Measurements from ENCODE around the gene CPSF4. TPM values are rescaled to one million over a fixed set of nuclear protein-coding genes. Genes with fewer than 3 reads are reported as not detected.

Gene CPSF4
- total and polyA plus RNA-seq, 11 donors = 12.7 to 24.8 (median 16.4) TPM

DNA sequence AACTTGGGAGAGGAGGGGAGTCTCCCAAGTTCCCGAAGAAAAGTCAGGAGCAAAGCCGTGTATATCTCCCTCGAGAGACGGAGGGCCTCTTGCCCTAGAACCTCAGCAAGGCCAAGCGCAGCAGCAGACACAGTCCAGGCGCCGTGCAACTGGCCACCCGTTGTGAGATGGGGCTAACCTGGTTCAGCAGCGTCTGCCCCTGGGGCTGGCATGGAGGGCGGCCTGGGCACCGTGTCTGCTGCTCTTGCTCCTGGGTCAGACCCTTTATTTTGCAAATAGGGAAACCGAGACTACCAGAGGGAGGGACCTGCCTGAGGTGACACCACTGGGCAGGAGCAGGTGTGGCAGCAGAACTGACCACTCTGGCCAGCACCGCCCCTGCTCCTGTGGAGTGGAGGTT lies 13.8 kb downstream of the CPSF4 start:
- DNase-seq (no peak), ATAC-seq (peak in 3 of 4 donors; percentile 1 to 8 (median 5))
- H3K9me3 ChIP-seq = no peaks in the 10 kb centered on the region
- no peaks in the 10 kb centered on the region for H3K27me3 ChIP-seq
- H3K4me3 ChIP-seq = no peak overlapping the region
- H3K4me1 ChIP-seq = peaks cover 0 to 24% (median 8%) of the 10 kb centered on the region in 12 donors
- H3K27ac ChIP-seq = peak overlapping the region in 6 of 12 donors; percentile 25 to 64 (median 46)
- H3K36me3 ChIP-seq = peaks cover 4 to 100% (median 95%) of the 10 kb centered on the region in 9 donors
- WGBS, 4 donors = 70 to 91% (median 80%) methylated on average over 4 to 13 of the region's 13 CpGs
- TF ChIP-seq POLR2A (IDR thresholded peaks at IDR 0.05) = no peak
- TF ChIP-seq, protein P1, sequence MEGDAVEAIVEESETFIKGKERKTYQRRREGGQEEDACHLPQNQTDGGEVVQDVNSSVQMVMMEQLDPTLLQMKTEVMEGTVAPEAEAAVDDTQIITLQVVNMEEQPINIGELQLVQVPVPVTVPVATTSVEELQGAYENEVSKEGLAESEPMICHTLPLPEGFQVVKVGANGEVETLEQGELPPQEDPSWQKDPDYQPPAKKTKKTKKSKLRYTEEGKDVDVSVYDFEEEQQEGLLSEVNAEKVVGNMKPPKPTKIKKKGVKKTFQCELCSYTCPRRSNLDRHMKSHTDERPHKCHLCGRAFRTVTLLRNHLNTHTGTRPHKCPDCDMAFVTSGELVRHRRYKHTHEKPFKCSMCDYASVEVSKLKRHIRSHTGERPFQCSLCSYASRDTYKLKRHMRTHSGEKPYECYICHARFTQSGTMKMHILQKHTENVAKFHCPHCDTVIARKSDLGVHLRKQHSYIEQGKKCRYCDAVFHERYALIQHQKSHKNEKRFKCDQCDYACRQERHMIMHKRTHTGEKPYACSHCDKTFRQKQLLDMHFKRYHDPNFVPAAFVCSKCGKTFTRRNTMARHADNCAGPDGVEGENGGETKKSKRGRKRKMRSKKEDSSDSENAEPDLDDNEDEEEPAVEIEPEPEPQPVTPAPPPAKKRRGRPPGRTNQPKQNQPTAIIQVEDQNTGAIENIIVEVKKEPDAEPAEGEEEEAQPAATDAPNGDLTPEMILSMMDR (IDR thresholded peaks at IDR 0.05) = no peak
- intact Hi-C loops (cut with DNase I) = no loop called here

DNA sequence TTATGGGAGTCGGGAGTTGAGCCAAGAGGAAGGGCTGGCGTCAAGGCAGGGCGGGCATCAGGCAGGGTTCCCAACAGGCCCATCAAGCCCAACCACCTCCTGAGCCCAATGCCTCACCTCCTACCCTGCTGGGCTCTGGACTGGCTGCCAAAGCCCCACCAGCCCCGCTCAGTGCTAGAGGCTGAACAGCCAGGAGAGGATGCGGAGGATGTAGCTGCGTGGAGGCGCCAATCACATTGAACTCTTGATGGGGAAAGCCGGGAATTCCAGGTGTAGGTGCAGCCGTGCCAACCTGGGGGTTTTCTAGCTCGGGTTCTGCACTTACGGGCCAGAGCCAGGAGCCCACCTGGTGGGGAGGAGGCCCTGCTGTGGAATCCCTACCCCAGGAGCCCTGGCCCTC lies 14.4 kb downstream of the CPSF4 start:
- DNase-seq (peak in 3 of 5 donors; percentile 40 to 63 (median 47)), ATAC-seq (peak; percentile 43 to 67 (median 59))
- peak overlapping the region in 5 of 12 donors; percentile 25 to 64 (median 59) for H3K27ac ChIP-seq
- H3K27me3 ChIP-seq = no peaks in the 10 kb centered on the region
- no peaks in the 10 kb centered on the region for H3K9me3 ChIP-seq
- intact Hi-C loops (cut with DNase I) = no loop called here
- TF ChIP-seq, protein P1 (IDR thresholded peaks at IDR 0.05) = no peak
- TF ChIP-seq POLR2A (IDR thresholded peaks at IDR 0.05) = no peak
- H3K4me3 ChIP-seq = no peak overlapping the region
- H3K4me1 ChIP-seq = peaks cover 0 to 24% (median 8%) of the 10 kb centered on the region in 12 donors
- peaks cover 7 to 100% (median 95%) of the 10 kb centered on the region in 9 donors for H3K36me3 ChIP-seq
- 72 to 79% (median 74%) methylated on average over 5 to 11 of the region's 11 CpGs for WGBS, 4 donors

DNA sequence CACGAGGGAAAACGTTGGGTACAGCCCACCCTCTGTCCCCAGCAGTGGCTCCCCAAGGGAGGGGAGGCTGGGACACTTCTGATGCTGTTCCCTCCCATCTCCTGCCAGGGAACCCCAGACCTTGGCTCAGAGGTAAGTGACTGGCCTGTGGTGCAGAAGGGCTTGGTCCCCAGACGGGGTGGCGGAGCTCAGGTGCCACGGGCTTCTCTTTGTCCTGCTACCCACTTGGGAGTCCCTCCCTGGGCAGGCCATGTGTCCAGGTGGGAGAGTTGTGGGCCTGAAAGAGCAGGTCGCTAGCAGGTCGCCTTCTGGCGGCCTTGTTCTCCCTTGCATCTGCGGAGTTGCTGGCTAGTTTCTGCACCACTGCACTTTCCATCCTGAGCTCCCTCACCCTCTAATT lies 17.1 kb downstream of the CPSF4 start:
- peaks cover 0 to 41% (median 18%) of the 10 kb centered on the region in 12 donors for H3K4me1 ChIP-seq
- H3K4me3 ChIP-seq = no peak overlapping the region
- H3K27me3 ChIP-seq = no peaks in the 10 kb centered on the region
- 71 to 92% (median 83%) methylated on average over 4 to 9 of the region's 9 CpGs for WGBS, 4 donors
- H3K27ac ChIP-seq = no peak overlapping the region
- no peaks in the 10 kb centered on the region for H3K9me3 ChIP-seq
- no peak for ATAC-seq
- no peak for DNase-seq
- TF ChIP-seq, protein P1 (IDR thresholded peaks at IDR 0.05) = no peak
- intact Hi-C loops (cut with DNase I) = no loop called here
- H3K36me3 ChIP-seq = peaks cover 0 to 99% (median 90%) of the 10 kb centered on the region in 9 donors

DNA sequence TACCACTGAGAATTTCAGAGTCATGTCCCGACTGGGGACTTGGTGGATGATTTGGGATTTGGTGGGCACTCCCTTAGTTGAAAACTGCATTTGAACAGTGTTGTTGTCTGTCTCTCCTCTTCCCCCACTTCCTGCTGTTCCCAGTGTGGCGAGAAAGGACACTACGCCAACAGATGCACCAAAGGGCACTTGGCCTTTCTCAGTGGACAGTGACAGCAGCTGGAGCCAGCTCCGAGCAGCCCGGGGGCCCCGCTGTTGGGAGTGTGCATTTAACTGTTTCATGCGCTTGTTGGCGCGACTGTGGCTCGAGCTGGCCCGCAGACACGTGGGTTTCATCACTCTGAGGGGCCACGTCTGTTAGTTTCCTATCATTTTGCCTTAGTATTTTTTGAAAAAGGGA lies 17.5 kb downstream of the CPSF4 start:
- no peaks in the 10 kb centered on the region for H3K9me3 ChIP-seq
- no peaks in the 10 kb centered on the region for H3K27me3 ChIP-seq
- no peak overlapping the region for H3K4me3 ChIP-seq
- DNase-seq (no peak), ATAC-seq (no peak)
- H3K4me1 ChIP-seq = peaks cover 1 to 44% (median 21%) of the 10 kb centered on the region in 12 donors
- intact Hi-C loops (cut with DNase I) = no loop called here
- H3K36me3 ChIP-seq = peaks cover 0 to 94% (median 88%) of the 10 kb centered on the region in 9 donors
- WGBS, 4 donors = 57 to 71% (median 67%) methylated on average over 9 to 13 of the region's 13 CpGs
- no peak for TF ChIP-seq POLR2A (IDR thresholded peaks at IDR 0.05)
- TF ChIP-seq, protein P1 (IDR thresholded peaks at IDR 0.05) = no peak
- H3K27ac ChIP-seq = no peak overlapping the region
